Thyroid gland (tissue), 4 donors: ENCODE data around the gene POU6F2.

ENCODE experiments used
- POLR2A ChIP-seq, 2 donors: fragments of 450-650 bp; IDR thresholded peaks; one replicate each; pipeline ENCODE4 v1.6.1; 2017; ENCODE audit warnings: antibody characterized with exemption in 2 of 2, mild to moderate bottlenecking in 2 of 2, moderate library complexity in 1 of 2
- TF ChIP-seq, protein P1 (sequence below), 6 experiments: fragments of 200-600 bp in 3 of 6; fragments of 450-650 bp in 3 of 6; sonication (generic) in 3 of 6; IDR thresholded peaks; one replicate each; pipeline ENCODE4 v1.5.1; 2016 to 2019; ENCODE audit warnings: antibody characterized with exemption in 6 of 6, mild to moderate bottlenecking in 2 of 6, inconsistent platforms in 1 of 6, moderate library complexity in 1 of 6

DNA sequence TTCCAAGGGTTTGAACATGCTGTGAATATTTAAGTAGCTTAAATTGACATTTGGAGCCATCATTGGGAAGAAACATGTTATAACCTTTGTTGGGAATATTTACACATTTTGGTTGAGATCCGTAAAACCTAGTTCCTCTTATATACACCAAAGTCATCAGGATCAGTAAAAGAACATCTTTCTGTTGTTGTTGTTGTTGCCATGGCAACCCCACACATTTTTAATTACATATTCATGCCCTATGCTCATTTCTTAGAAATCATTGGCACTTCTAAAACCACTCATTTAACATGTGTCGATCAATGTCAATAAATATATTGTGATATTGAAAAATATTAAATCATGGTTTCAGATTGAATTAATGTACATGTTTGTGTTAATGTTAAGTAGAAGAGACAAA, 122.6 kb downstream of the POU6F2 start:
- TF ChIP-seq, protein P1, sequence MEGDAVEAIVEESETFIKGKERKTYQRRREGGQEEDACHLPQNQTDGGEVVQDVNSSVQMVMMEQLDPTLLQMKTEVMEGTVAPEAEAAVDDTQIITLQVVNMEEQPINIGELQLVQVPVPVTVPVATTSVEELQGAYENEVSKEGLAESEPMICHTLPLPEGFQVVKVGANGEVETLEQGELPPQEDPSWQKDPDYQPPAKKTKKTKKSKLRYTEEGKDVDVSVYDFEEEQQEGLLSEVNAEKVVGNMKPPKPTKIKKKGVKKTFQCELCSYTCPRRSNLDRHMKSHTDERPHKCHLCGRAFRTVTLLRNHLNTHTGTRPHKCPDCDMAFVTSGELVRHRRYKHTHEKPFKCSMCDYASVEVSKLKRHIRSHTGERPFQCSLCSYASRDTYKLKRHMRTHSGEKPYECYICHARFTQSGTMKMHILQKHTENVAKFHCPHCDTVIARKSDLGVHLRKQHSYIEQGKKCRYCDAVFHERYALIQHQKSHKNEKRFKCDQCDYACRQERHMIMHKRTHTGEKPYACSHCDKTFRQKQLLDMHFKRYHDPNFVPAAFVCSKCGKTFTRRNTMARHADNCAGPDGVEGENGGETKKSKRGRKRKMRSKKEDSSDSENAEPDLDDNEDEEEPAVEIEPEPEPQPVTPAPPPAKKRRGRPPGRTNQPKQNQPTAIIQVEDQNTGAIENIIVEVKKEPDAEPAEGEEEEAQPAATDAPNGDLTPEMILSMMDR (IDR thresholded peaks at IDR 0.05) = no peak
- no peak for TF ChIP-seq POLR2A (IDR thresholded peaks at IDR 0.05)
